Cardiac septum (tissue), 1 donor: ENCODE data around the gene SLC22A6. TPM values are rescaled to one million over a fixed set of nuclear protein-coding genes. Genes with fewer than 3 reads are reported as not detected.
"Not testable (repeated sequence)": the region's sequence is repeated elsewhere in the genome, so short reads cannot be mapped to it uniquely, and the experiment has no call there.

ENCODE experiments used
- DNase-seq: peaks from one replicate; pipeline ENCODE4 v3.0.0-alpha.2; 2020; ENCODE audit warnings: low spot score
- intact Hi-C: fragments of 100-400 bp; cut with DNase I; formaldehyde crosslinking; loops from one replicate; pipeline ENCODE4 v1.14.0; 2022
- total RNA-seq: library from RNA; stranded (reverse); fragmentation: NEBNext Ultra II Directional; extraction: Animal tissue kit (Norgen Biotek cat#: 25700); gene quantifications from one replicate; pipeline ENCODE4 v1.2.1, GENCODE V29; 2021
- donor health status: DM: no; HTN: no; CAD: no.

Gene SLC22A6
- total RNA-seq, 1 donor from 2014 or later, result not detected

GRCh38 chr11:62994775-62995174, 10.0 kb upstream of the SLC22A6 start:
- intact Hi-C loops, result no loop called here
- DNase-seq, result no peak

GRCh38 chr11:62988276-62988675, 3.5 kb upstream of the SLC22A6 start:
- intact Hi-C loops, result no loop called here

GRCh38 chr11:62985041-62985750, 429 bp upstream of the SLC22A6 start:
- intact Hi-C loops, result no loop called here
- DNase-seq, result no peak

More at GRCh38 chr11:62988276-62988675, 3.5 kb upstream of the SLC22A6 start:
- DNase-seq, result peak; percentile 71

GRCh38 chr11:62983536-62984199, 1.1 kb downstream of the SLC22A6 start:
- intact Hi-C loops, result no loop called here
- DNase-seq, result no peak

- no peak for DNase-seq
- intact Hi-C loops, result no loop called here
These were observed 3.0 kb downstream of the SLC22A6 start for GRCh38 chr11:62981743-62982142.

GRCh38 chr11:62980133-62980760, 4.5 kb downstream of the SLC22A6 start:
- intact Hi-C loops, result no loop called here

GRCh38 chr11:62976109-62976508, 8.7 kb downstream of the SLC22A6 start:
- no peak for DNase-seq
- intact Hi-C loops, result loop anchor here (5.0 kb wide), 1 partner anchor 69 kb away; no protein-coding TSS in a partner anchor

More at GRCh38 chr11:62980133-62980760, 4.5 kb downstream of the SLC22A6 start:
- DNase-seq, result no peak

- peak; percentile 78 for DNase-seq
- intact Hi-C loops, result loop anchor here (5.0 kb wide), 1 partner anchor 68 kb away; no protein-coding TSS in a partner anchor
These were observed 9.8 kb downstream of the SLC22A6 start for GRCh38 chr11:62974848-62975522.

GRCh38 chr11:62965574-62965973, 19.2 kb downstream of the SLC22A6 start:
- DNase-seq, result no peak
- intact Hi-C loops, result no loop called here

GRCh38 chr11:62962391-62962790, 22.4 kb downstream of the SLC22A6 start:
- no peak for DNase-seq
- intact Hi-C loops, result no loop called here

GRCh38 chr11:62961017-62961570, 23.7 kb downstream of the SLC22A6 start:
- intact Hi-C loops, result no loop called here
- DNase-seq, result peak; percentile 10

GRCh38 chr11:62959422-62959980, 25.3 kb downstream of the SLC22A6 start:
- intact Hi-C loops, result no loop called here
- DNase-seq, result peak; percentile 56

GRCh38 chr11:62958547-62959421, 26.0 kb downstream of the SLC22A6 start:
- peak; percentile 73 for DNase-seq
- intact Hi-C loops, result no loop called here

- intact Hi-C loops, result no loop called here
- DNase-seq, result peak; percentile 24
These were observed 27.6 kb downstream of the SLC22A6 start for GRCh38 chr11:62957147-62957546.

- intact Hi-C loops, result no loop called here
- DNase-seq, result peak; percentile 4
These were observed 30.3 kb downstream of the SLC22A6 start for GRCh38 chr11:62954478-62954877.

GRCh38 chr11:62953811-62954210, 31.0 kb downstream of the SLC22A6 start:
- intact Hi-C loops, result no loop called here
- peak; percentile 47 for DNase-seq

GRCh38 chr11:62948765-62949320, 35.9 kb downstream of the SLC22A6 start:
- no peak for DNase-seq
- intact Hi-C loops, result no loop called here

- intact Hi-C loops, result not testable (repeated sequence)
These were observed 39.2 kb downstream of the SLC22A6 start for GRCh38 chr11:62945538-62945937.

More at GRCh38 chr11:62945538-62945937, 39.2 kb downstream of the SLC22A6 start:
- DNase-seq, result peak; percentile 10
